ENCODE results near the gene BCAP31. TPM values are rescaled to one million over a fixed set of nuclear protein-coding genes. Genes with fewer than 3 reads are reported as not detected.

The BCAP31 gene
- total and polyA plus RNA-seq, 2 donors (not counting 1 experiment from before 2014, with no cell fraction given): 59.5 to 117 TPM

- H3K36me3 ChIP-seq (replicated peaks in 1 of 2; ENCODE audit: control extremely low read depth in 1 of 2, control insufficient read depth in 1 of 2, extremely low read depth in 1 of 2, insufficient read depth in 2 of 2, low read length in 1 of 2): no peaks in the 10 kb centered on the region
- ATAC-seq (ENCODE audit: low read depth) (peak; percentile 8), DNase-seq (no peak)
- no peaks in the 10 kb centered on the region for H3K79me2 ChIP-seq (ENCODE audit: control insufficient read depth, insufficient read depth, low read length)
- 79% methylated on average over 8 of the region's 18 CpGs for WGBS (ENCODE audit: insufficient coverage)
- POLR2A ChIA-PET: no interaction called here
- H2AFZ ChIP-seq (ENCODE audit: insufficient read depth, low read depth, low read length, poor library complexity, severe bottlenecking): no peak overlapping the region
- H3K4me2 ChIP-seq (replicated peaks; ENCODE audit: low read depth, low read length, poor library complexity, severe bottlenecking): no peak overlapping the region
- peak overlapping the region; percentile 53 for H3K27ac Mint-ChIP-seq
- H3K4me3 ChIP-seq (ENCODE audit: control extremely low read depth in 1 of 5, extremely low read depth in 1 of 5, insufficient read depth in 1 of 5, low read depth in 2 of 5, low read length in 4 of 5): no peak overlapping the region
- no peak overlapping the region for H3K9ac ChIP-seq (ENCODE audit: low read length)
- peaks cover 18% of the 10 kb centered on the region for H3K4me1 Mint-ChIP-seq
- peaks cover 0 to 25% of the 10 kb centered on the region in 2 donors for H3K4me1 ChIP-seq (ENCODE audit: control insufficient read depth in 2 of 2, insufficient read depth in 2 of 2, low read length in 2 of 2)
- H3K27me3 Mint-ChIP-seq: no peaks in the 10 kb centered on the region
- CTCF ChIA-PET: interaction anchor here (1.0 to 3.9 kb wide), 7 partner anchors 37 to 189 kb away, joined by 3 to 35 read pairs (median 7); no protein-coding TSS in a partner anchor
- no peak overlapping the region for H3K27ac ChIP-seq (ENCODE audit: low read length in 2 of 2)
- H3K4me3 Mint-ChIP-seq: no peak overlapping the region
- H3K9me3 ChIP-seq (ENCODE audit: control extremely low read depth in 1 of 3, control insufficient read depth in 2 of 3, insufficient read depth in 1 of 3, low read length in 2 of 3): no peaks in the 10 kb centered on the region
- no peaks in the 10 kb centered on the region for H3K27me3 ChIP-seq (replicated peaks in 1 of 4; ENCODE audit: control extremely low read depth in 1 of 4, control insufficient read depth in 3 of 4, insufficient read depth in 4 of 4, low read length in 3 of 4)
- H4K20me1 ChIP-seq (ENCODE audit: control insufficient read depth, insufficient read depth, low read length, poor library complexity, severe bottlenecking): no peaks in the 10 kb centered on the region
- no peaks in the 10 kb centered on the region for H3K9me3 Mint-ChIP-seq (ENCODE audit: insufficient read depth)
- TF ChIP-seq CTCF (IDR thresholded peaks at IDR 0.05) (no peak), EZH2 (IDR thresholded peaks at IDR 0.05; ENCODE audit: borderline replicate concordance, insufficient read depth, low read depth, low read length, poor library complexity, severe bottlenecking) (no peak)
- intact Hi-C loops (cut with micrococcal nuclease): no loop called here
Observed at GRCh38 chrX:153763298-153763932, 39.2 kb upstream of the BCAP31 start.

GRCh38 chrX:153762626-153763173 lies 38.5 kb upstream of the BCAP31 start:
- Mint-ChIP-seq H3K4me1 (peaks cover 21% of the 10 kb centered on the region), H3K9me3 (ENCODE audit: insufficient read depth) (no peaks in the 10 kb centered on the region), H3K27me3 (no peaks in the 10 kb centered on the region), H3K4me3 (no peak overlapping the region), H3K27ac (no peak overlapping the region)
- ChIA-PET POLR2A (no interaction called here), CTCF (interaction anchor here (0.9 to 3.9 kb wide), 4 partner anchors 26 to 190 kb away, joined by 3 to 35 read pairs (median 8); no protein-coding TSS in a partner anchor)
- Histone ChIP-seq H3K4me1 (ENCODE audit: control insufficient read depth in 2 of 2, insufficient read depth in 2 of 2, low read length in 2 of 2) (peaks cover 2 to 28% of the 10 kb centered on the region in 2 donors), H4K20me1 (ENCODE audit: control insufficient read depth, insufficient read depth, low read length, poor library complexity, severe bottlenecking) (no peaks in the 10 kb centered on the region), H2AFZ (ENCODE audit: insufficient read depth, low read depth, low read length, poor library complexity, severe bottlenecking) (no peak overlapping the region), H3K9me3 (ENCODE audit: control extremely low read depth in 1 of 3, control insufficient read depth in 2 of 3, insufficient read depth in 1 of 3, low read length in 2 of 3) (no peaks in the 10 kb centered on the region), H3K9ac (ENCODE audit: low read length) (no peak overlapping the region), H3K4me2 (replicated peaks; ENCODE audit: low read depth, low read length, poor library complexity, severe bottlenecking) (no peak overlapping the region), H3K4me3 (ENCODE audit: control extremely low read depth in 1 of 5, extremely low read depth in 1 of 5, insufficient read depth in 1 of 5, low read depth in 2 of 5, low read length in 4 of 5) (no peak overlapping the region), H3K79me2 (ENCODE audit: control insufficient read depth, insufficient read depth, low read length) (no peaks in the 10 kb centered on the region), H3K27ac (ENCODE audit: low read length in 2 of 2) (no peak overlapping the region), H3K36me3 (replicated peaks in 1 of 2; ENCODE audit: control extremely low read depth in 1 of 2, control insufficient read depth in 1 of 2, extremely low read depth in 1 of 2, insufficient read depth in 2 of 2, low read length in 1 of 2) (no peaks in the 10 kb centered on the region), H3K27me3 (replicated peaks in 1 of 4; ENCODE audit: control extremely low read depth in 1 of 4, control insufficient read depth in 3 of 4, insufficient read depth in 4 of 4, low read length in 3 of 4) (no peaks in the 10 kb centered on the region)
- no peak for DNase-seq
- 87% methylated on average over 9 of the region's 14 CpGs for WGBS (ENCODE audit: insufficient coverage)
- TF ChIP-seq CTCF (IDR thresholded peaks at IDR 0.05): no peak
- no peak for TF ChIP-seq EZH2 (IDR thresholded peaks at IDR 0.05; ENCODE audit: borderline replicate concordance, insufficient read depth, low read depth, low read length, poor library complexity, severe bottlenecking)
- intact Hi-C loops (cut with micrococcal nuclease): no loop called here
- no peak for ATAC-seq (ENCODE audit: low read depth)
